HAP-1 (cell line): ENCODE measurements around the gene CDKN1C.
A peak's percentile ranks its signal among the peaks of the same experiment; 100 is the strongest.

Source experiments
- DNase-seq, 2 experiments: peaks; one replicate each; pipeline ENCODE4 v3.0.0-alpha.2; 2016 to 2020; ENCODE audit warnings: low spot score in 2 of 2
- H3K27me3 ChIP-seq: fragments of 250-450 bp; sonication (Bioruptor Pico); 2 replicates; pipeline ENCODE4 v1.5.1; 2020; ENCODE audit warnings: low read depth, mild to moderate bottlenecking, moderate library complexity
- H3K36me3 ChIP-seq: fragments of 250-450 bp; sonication (Bioruptor Pico); replicated peaks from 2 replicates; pipeline ENCODE4 v1.5.1; 2020; ENCODE audit warnings: mild to moderate bottlenecking
- H3K4me1 ChIP-seq: fragments of 250-450 bp; sonication (Bioruptor Pico); 2 replicates; pipeline ENCODE4 v1.5.1; 2020; ENCODE audit warnings: mild to moderate bottlenecking
- H3K4me3 ChIP-seq: fragments of 250-450 bp; sonication (Bioruptor Pico); 2 replicates; pipeline ENCODE4 v1.5.1; 2020; ENCODE audit warnings: mild to moderate bottlenecking, moderate library complexity
- H3K9me3 ChIP-seq: fragments of 250-450 bp; sonication (Bioruptor Pico); 2 replicates; pipeline ENCODE4 v1.5.1; 2020; ENCODE audit warnings: mild to moderate bottlenecking, moderate library complexity
- in situ Hi-C: fragments of 300-500 bp; cut with MboI; formaldehyde crosslinking; loops from 3 replicates; pipeline ENCODE4 v1.14.3; 2020; ENCODE audit warnings: low sequenced_read_pairs, inconsistent platforms, mixed read lengths

CDKN1C gene

GRCh38 chr11:2869561-2870427 is 15.8 kb downstream of the CDKN1C start:
- H3K4me1 ChIP-seq: peaks cover 14% of the 10 kb centered on the region
- no peaks in the 10 kb centered on the region for H3K9me3 ChIP-seq
- no peaks in the 10 kb centered on the region for H3K27me3 ChIP-seq
- DNase-seq: no peak
- in situ Hi-C loops: no loop called here
- H3K36me3 ChIP-seq: no peaks in the 10 kb centered on the region
- H3K4me3 ChIP-seq: no peak overlapping the region

GRCh38 chr11:2869134-2869526 is 16.4 kb downstream of the CDKN1C start:
- Histone ChIP-seq H3K4me3 (no peak overlapping the region), H3K4me1 (peaks cover 14% of the 10 kb centered on the region), H3K27me3 (no peaks in the 10 kb centered on the region), H3K36me3 (no peaks in the 10 kb centered on the region), H3K9me3 (no peaks in the 10 kb centered on the region)
- in situ Hi-C loops: no loop called here
- no peak for DNase-seq

GRCh38 chr11:2868506-2869133 is 17.0 kb downstream of the CDKN1C start:
- Histone ChIP-seq H3K36me3 (no peaks in the 10 kb centered on the region), H3K27me3 (no peaks in the 10 kb centered on the region), H3K4me1 (peaks cover 14% of the 10 kb centered on the region), H3K4me3 (no peak overlapping the region; the same call in none of the 2 replicates), H3K9me3 (no peaks in the 10 kb centered on the region)
- peak in 1 of 2 experiments; percentile 26 for DNase-seq
- in situ Hi-C loops: no loop called here

GRCh38 chr11:2867722-2868505 is 17.7 kb downstream of the CDKN1C start:
- peak; percentile 67 to 68 for DNase-seq
- H3K9me3 ChIP-seq: no peaks in the 10 kb centered on the region
- no peaks in the 10 kb centered on the region for H3K36me3 ChIP-seq
- H3K27me3 ChIP-seq: no peaks in the 10 kb centered on the region
- H3K4me3 ChIP-seq: no peak overlapping the region; the same call in none of the 2 replicates
- in situ Hi-C loops: no loop called here
- peaks cover 14% of the 10 kb centered on the region for H3K4me1 ChIP-seq

- no peaks in the 10 kb centered on the region for H3K27me3 ChIP-seq
- DNase-seq: no peak
- H3K9me3 ChIP-seq: no peaks in the 10 kb centered on the region
- no peaks in the 10 kb centered on the region for H3K36me3 ChIP-seq
- peaks cover 14% of the 10 kb centered on the region for H3K4me1 ChIP-seq
- in situ Hi-C loops: no loop called here
- no peak overlapping the region for H3K4me3 ChIP-seq
Measured at GRCh38 chr11:2867142-2867541, 18.4 kb downstream of the CDKN1C start.

- H3K4me1 ChIP-seq: peaks cover 14% of the 10 kb centered on the region
Measured at GRCh38 chr11:2865922-2866577, 19.5 kb downstream of the CDKN1C start.

GRCh38 chr11:2864901-2865300 is 20.7 kb downstream of the CDKN1C start:
- DNase-seq: no peak
- H3K36me3 ChIP-seq: no peaks in the 10 kb centered on the region
- H3K4me3 ChIP-seq: no peak overlapping the region
- H3K27me3 ChIP-seq: no peaks in the 10 kb centered on the region
- H3K4me1 ChIP-seq: peaks cover 14% of the 10 kb centered on the region
- in situ Hi-C loops: no loop called here
- H3K9me3 ChIP-seq: no peaks in the 10 kb centered on the region

More at GRCh38 chr11:2865922-2866577, 19.5 kb downstream of the CDKN1C start:
- H3K9me3 ChIP-seq: no peaks in the 10 kb centered on the region
- no peak for DNase-seq
- H3K27me3 ChIP-seq: no peaks in the 10 kb centered on the region
- no peak overlapping the region for H3K4me3 ChIP-seq
- in situ Hi-C loops: no loop called here
- H3K36me3 ChIP-seq: no peaks in the 10 kb centered on the region

GRCh38 chr11:2863276-2863618 is 22.3 kb downstream of the CDKN1C start:
- in situ Hi-C loops: no loop called here
- Histone ChIP-seq H3K36me3 (no peaks in the 10 kb centered on the region), H3K9me3 (no peaks in the 10 kb centered on the region), H3K27me3 (no peaks in the 10 kb centered on the region), H3K4me1 (peaks cover 9% of the 10 kb centered on the region), H3K4me3 (no peak overlapping the region)
- no peak for DNase-seq

GRCh38 chr11:2862395-2863275 is 22.9 kb downstream of the CDKN1C start:
- no peaks in the 10 kb centered on the region for H3K27me3 ChIP-seq

GRCh38 chr11:2860636-2861035 is 24.9 kb downstream of the CDKN1C start:
- in situ Hi-C loops: no loop called here
- Histone ChIP-seq H3K36me3 (no peaks in the 10 kb centered on the region), H3K4me1 (no peaks in the 10 kb centered on the region), H3K4me3 (no peak overlapping the region), H3K27me3 (no peaks in the 10 kb centered on the region), H3K9me3 (no peaks in the 10 kb centered on the region)
- DNase-seq: no peak

More at GRCh38 chr11:2862395-2863275, 22.9 kb downstream of the CDKN1C start:
- DNase-seq: no peak
- H3K36me3 ChIP-seq: no peaks in the 10 kb centered on the region
- H3K4me3 ChIP-seq: no peak overlapping the region
- no peaks in the 10 kb centered on the region for H3K9me3 ChIP-seq
- H3K4me1 ChIP-seq: peaks cover 6% of the 10 kb centered on the region
- in situ Hi-C loops: no loop called here

- no peaks in the 10 kb centered on the region for H3K27me3 ChIP-seq
- in situ Hi-C loops: no loop called here
Measured at GRCh38 chr11:2859699-2860037, 25.9 kb downstream of the CDKN1C start.

GRCh38 chr11:2858995-2859698 is 26.4 kb downstream of the CDKN1C start:
- H3K27me3 ChIP-seq: no peaks in the 10 kb centered on the region
- no peaks in the 10 kb centered on the region for H3K9me3 ChIP-seq

More at GRCh38 chr11:2859699-2860037, 25.9 kb downstream of the CDKN1C start:
- no peaks in the 10 kb centered on the region for H3K4me1 ChIP-seq
- H3K4me3 ChIP-seq: no peak overlapping the region
- H3K36me3 ChIP-seq: no peaks in the 10 kb centered on the region
- no peak for DNase-seq
- no peaks in the 10 kb centered on the region for H3K9me3 ChIP-seq

More at GRCh38 chr11:2858995-2859698, 26.4 kb downstream of the CDKN1C start:
- Histone ChIP-seq H3K4me3 (no peak overlapping the region), H3K4me1 (no peaks in the 10 kb centered on the region), H3K36me3 (no peaks in the 10 kb centered on the region)
- DNase-seq: no peak
- in situ Hi-C loops: no loop called here
